Memory B cell (primary cell): Measurements from ENCODE around the gene FOLH1.
"Not testable (repeated sequence)": the region's sequence is repeated elsewhere in the genome, so short reads cannot be mapped to it uniquely, and the experiment has no call there.

ENCODE experiments used
- ATAC-seq: fragments of 150-1000 bp; cut with Tn5 transposase; 2 replicates; pipeline ENCODE4 v1.10.0; 2021; ENCODE audit warnings: low read depth, mild to moderate bottlenecking, moderate library complexity
- DNase-seq, 2 donors: peaks; one replicate each; pipeline ENCODE4 v3.0.0; 2022; ENCODE audit warnings: low spot score in 2 of 2
- H3K27ac Mint-ChIP-seq: one replicate; pipeline ENCODE4 v1.8.0; 2022; ENCODE audit warnings: mild to moderate bottlenecking, moderate library complexity, mixed read lengths
- H3K27me3 Mint-ChIP-seq: one replicate; pipeline ENCODE4 v1.8.0; 2022; ENCODE audit warnings: mixed read lengths
- H3K36me3 Mint-ChIP-seq: one replicate; pipeline ENCODE4 v1.8.0; 2022; ENCODE audit warnings: mild to moderate bottlenecking, mixed read lengths
- H3K4me1 Mint-ChIP-seq: one replicate; pipeline ENCODE4 v1.8.0; 2022; ENCODE audit warnings: mixed read lengths
- H3K4me3 Mint-ChIP-seq: one replicate; pipeline ENCODE4 v1.8.0; 2022; ENCODE audit warnings: mild to moderate bottlenecking, moderate library complexity, mixed read lengths
- H3K9me3 Mint-ChIP-seq: one replicate; pipeline ENCODE4 v1.8.0; 2022; ENCODE audit warnings: mixed read lengths

The FOLH1 gene

DNA sequence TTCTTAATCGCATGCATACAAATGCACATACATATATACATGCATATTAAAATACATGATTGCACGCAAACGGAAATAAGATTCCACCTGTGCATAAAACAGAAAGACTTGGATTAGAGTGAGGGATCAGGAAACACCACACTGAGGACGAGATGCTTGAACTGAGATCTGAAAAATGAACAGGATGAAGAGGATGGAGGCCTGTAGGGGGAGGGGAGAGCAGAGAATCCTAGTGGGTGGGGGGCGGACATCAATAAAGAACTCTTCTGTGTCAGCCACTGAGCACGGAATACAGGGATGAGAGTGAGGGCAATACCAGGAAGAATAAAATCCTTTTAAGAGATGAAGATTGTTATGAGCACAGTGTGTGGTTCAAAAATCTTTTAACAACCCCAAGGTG, 1.4 kb downstream of the FOLH1 start:
- DNase-seq, H3K4me3 Mint-ChIP-seq, H3K27me3 Mint-ChIP-seq, H3K36me3 Mint-ChIP-seq, H3K4me1 Mint-ChIP-seq, H3K27ac Mint-ChIP-seq, ATAC-seq, H3K9me3 Mint-ChIP-seq: not testable (repeated sequence)

DNA sequence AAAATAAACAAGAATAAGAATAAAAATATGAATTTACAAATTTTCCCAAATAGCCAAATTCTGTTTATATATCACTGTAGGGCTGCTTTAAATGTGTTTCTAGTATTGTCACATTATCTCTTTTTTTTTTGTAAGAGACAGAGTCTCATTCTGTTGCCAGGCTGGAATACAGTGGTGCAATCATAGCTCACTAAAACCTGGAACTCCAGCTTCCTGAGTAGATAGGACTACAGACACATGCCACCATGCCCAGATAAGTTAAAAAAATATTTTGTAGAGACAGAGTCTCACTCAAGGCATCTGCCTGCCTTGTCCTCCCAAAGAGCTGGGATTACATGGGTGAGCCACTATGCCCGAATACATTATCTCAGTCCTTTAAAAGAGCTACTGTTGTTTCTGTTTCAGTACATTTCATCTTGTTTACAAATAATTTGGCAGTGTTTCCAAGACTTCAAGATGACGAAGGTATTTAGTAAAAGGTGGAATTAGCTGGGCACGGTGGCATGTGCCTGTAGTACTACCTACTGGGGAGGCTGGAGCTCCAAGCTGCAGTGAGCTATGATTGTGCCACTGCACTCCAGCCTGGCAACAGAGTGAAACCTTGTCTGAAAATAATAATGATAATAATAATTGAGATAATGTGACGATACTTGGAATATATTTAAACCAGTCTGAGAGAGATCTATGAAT, 6.0 kb downstream of the FOLH1 start:
- Mint-ChIP-seq H3K36me3 (no peaks in the 10 kb centered on the region), H3K9me3 (no peaks in the 10 kb centered on the region), H3K4me1 (no peaks in the 10 kb centered on the region), H3K27ac (no peak overlapping the region), H3K4me3 (no peak overlapping the region), H3K27me3 (peaks cover 3% of the 10 kb centered on the region)
- DNase-seq: no peak
- ATAC-seq: no peak

DNA sequence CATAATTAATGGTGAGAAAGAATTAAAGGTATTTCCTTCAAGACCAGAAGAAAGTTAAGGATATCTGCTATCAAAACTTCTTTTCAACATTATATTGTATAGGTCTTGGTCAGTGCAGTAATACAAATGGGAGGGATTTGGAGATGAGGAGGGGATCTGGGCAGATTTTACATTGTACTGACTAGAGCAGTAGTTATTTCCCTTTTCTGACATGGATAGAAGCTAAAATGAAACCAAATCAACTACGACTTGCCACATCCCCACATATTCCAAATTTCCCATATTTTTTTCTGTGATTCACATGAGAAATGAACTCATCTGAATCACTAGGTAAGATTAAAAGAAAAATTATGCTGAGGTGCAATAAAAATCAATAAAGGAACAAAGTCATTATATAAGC, 11.6 kb downstream of the FOLH1 start:
- H3K4me3 Mint-ChIP-seq, H3K27me3 Mint-ChIP-seq, DNase-seq, H3K36me3 Mint-ChIP-seq, H3K9me3 Mint-ChIP-seq, H3K27ac Mint-ChIP-seq, ATAC-seq, H3K4me1 Mint-ChIP-seq: not testable (repeated sequence)

DNA sequence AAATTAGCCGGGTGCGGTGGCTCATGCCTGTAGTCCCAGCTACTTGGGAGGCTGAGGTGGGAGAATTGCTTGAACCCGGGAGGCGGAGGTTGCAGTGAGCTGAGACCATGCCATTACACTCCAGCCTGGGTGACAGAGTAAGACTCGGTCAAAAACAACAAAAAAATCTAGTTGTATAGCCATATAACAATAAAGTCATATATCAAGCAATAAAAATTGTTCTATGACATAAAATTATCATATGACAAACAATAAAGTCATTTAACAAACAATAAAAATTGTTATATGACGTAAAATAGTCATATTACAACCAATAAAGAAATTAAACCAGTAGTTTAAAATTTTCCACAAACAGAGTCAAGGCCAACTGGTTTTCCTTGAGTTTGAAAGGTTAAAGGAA, 12.4 kb downstream of the FOLH1 start:
- H3K9me3 Mint-ChIP-seq, H3K27me3 Mint-ChIP-seq: not testable (repeated sequence)

DNA sequence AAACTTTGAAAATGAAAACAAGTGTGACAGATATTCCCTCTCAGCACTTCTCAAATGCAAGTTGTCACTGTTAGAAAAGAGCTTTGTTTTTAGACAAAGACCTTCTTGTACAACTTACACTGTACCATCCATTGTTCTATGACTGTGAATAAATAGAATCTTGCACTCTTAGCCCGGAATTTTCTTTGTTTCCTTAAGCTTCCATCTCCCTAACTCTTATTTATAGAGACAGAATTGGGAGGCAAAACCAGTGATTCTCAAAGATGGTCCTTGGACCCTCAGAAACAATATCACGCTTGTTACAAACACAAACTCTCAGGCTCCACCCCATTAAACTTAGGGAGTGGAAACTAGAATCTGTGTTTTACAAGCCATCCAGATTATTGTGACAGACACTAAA, 18.1 kb downstream of the FOLH1 start:
- H3K27ac Mint-ChIP-seq, H3K27me3 Mint-ChIP-seq, ATAC-seq, DNase-seq, H3K4me3 Mint-ChIP-seq, H3K36me3 Mint-ChIP-seq, H3K9me3 Mint-ChIP-seq, H3K4me1 Mint-ChIP-seq: not testable (repeated sequence)

More for the DNA sequence above, 12.4 kb downstream of the FOLH1 start:
- H3K36me3 Mint-ChIP-seq, H3K4me3 Mint-ChIP-seq, DNase-seq, ATAC-seq, H3K27ac Mint-ChIP-seq, H3K4me1 Mint-ChIP-seq: not testable (repeated sequence)

DNA sequence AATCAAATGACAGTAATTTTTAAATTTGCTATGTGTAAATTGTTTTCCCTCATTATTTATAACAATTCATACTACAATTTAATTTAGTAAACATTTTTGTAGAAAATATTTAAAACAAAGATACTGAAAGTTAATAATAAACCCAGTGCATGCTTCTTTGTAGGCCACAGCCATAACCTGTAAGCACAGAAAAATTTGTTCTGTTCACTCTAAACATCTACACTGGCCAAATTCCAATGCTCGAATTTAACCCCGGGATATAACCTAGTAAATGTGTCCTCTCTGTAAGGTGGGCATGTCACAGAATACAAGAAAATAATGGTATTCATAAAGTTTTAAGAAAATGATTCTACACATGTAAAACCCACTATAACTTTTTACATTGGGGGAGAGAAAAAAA, 22.2 kb downstream of the FOLH1 start:
- DNase-seq, H3K36me3 Mint-ChIP-seq, H3K4me3 Mint-ChIP-seq, H3K27ac Mint-ChIP-seq, H3K27me3 Mint-ChIP-seq, H3K4me1 Mint-ChIP-seq, H3K9me3 Mint-ChIP-seq, ATAC-seq: not testable (repeated sequence)

DNA sequence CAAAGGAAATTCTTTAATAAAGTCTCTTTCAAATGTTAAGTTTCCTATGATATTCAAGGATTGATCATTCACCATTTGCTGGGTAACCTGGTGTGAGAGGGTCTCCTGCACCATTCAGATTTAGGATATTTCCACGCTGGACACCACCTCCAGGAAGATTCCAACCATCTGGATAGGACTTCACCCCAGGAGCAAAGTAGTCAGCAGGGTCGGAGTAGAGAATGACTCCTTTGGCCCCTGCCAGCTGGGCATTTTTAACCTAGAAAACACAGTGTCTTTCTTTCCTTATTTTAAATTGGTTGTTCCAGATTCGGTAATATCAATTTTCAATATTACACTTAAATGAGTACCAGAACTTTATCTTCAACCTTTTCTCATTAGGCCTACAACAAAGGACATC, 22.8 kb downstream of the FOLH1 start:
- not testable (repeated sequence) for H3K9me3 Mint-ChIP-seq, H3K27ac Mint-ChIP-seq, H3K4me1 Mint-ChIP-seq, ATAC-seq, DNase-seq, H3K4me3 Mint-ChIP-seq, H3K36me3 Mint-ChIP-seq, H3K27me3 Mint-ChIP-seq

DNA sequence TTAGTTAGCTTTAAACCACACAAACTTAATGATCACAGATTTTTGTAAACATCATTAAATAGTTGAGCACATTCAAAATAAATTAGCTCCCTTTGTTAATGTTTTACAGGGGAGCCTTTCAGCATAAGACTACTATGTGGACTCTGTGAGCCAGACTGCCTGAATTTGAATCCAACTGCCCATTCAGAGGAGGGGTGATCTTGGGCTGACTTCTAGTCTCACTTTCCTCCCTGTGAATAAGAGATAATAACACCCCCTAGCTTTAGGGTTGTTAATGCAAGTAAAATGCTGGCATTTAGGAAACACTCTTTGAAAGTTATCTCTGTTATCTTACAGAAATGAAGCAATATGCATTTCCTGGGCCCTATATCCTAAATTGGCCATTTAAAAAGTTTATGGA, 23.6 kb downstream of the FOLH1 start:
- not testable (repeated sequence) for ATAC-seq, H3K27me3 Mint-ChIP-seq, H3K9me3 Mint-ChIP-seq, H3K4me1 Mint-ChIP-seq, DNase-seq, H3K27ac Mint-ChIP-seq, H3K36me3 Mint-ChIP-seq, H3K4me3 Mint-ChIP-seq

DNA sequence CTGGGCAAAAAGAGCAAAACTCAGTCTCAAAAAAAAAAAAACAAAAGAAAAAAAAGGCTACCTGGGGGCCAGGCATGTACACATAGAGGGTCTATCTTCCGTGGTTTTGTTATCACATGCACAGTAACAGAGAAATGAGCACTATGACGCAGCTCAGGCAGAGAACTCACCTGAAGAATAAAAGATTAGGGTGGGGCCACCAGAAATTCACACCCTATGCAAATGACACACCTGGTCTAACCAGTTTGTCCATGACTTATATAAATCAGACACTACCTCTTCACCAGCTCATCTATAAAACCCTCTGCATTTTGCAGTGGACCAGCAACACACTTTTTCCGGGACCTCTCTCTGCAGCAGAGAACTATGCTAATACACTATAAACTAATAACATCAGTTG, 30.5 kb downstream of the FOLH1 start:
- not testable (repeated sequence) for H3K4me1 Mint-ChIP-seq, H3K4me3 Mint-ChIP-seq, H3K27me3 Mint-ChIP-seq, H3K27ac Mint-ChIP-seq, H3K9me3 Mint-ChIP-seq, ATAC-seq, H3K36me3 Mint-ChIP-seq, DNase-seq

DNA sequence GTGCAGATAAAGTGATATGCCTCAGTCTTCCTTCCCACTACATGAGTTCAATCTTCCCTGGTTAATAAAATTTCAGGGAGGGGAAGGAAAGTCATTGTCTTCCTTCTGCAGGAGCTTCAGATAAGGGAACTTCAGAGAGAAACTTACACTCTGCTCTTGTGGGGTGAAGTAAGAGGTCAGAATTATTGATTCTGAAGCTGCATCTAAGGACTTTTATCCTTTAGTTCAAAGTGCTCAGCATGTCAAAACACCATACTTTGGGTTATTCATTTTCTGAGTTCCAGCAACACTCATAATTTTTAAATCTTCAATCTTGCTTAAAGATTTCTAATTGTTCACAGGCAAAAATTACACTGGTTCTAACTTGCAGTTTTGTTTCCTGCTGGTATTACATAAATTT, 33.0 kb downstream of the FOLH1 start:
- H3K4me3 Mint-ChIP-seq, H3K27me3 Mint-ChIP-seq, H3K36me3 Mint-ChIP-seq, ATAC-seq, H3K9me3 Mint-ChIP-seq, H3K4me1 Mint-ChIP-seq, H3K27ac Mint-ChIP-seq, DNase-seq: not testable (repeated sequence)

DNA sequence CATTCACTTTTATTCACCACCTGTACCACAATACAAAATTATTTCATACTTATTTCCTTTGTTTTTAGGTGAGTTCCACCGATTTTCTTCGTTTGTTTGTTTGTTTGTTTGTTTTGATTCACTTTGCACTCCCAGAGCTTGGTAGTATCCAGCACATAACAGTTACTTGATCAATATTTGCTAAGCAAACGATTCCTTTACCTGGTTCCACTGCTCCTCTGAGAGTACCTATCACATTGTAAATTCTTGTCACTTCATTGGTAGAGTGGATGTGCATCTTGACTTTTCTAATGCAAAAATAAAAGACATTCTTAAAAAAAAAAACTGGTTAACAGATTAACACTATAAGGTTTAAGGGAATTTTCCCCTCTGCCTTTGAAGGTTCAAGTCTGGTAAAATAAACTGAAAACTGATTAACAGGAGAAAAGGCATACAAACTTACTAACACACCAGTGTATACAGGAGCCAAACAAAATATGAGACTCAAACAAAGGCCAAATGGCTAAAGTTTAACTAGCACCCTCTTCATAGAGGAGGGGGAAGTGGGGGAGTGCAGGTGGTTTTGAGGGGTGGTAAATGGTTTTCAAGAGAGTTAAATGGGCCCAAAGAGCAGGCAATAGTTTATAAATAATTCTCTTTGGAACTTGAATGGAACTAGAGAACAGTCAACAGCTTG, 33.6 kb downstream of the FOLH1 start:
- not testable (repeated sequence) for H3K27ac Mint-ChIP-seq, H3K4me1 Mint-ChIP-seq, ATAC-seq, DNase-seq, H3K4me3 Mint-ChIP-seq, H3K36me3 Mint-ChIP-seq, H3K9me3 Mint-ChIP-seq, H3K27me3 Mint-ChIP-seq

DNA sequence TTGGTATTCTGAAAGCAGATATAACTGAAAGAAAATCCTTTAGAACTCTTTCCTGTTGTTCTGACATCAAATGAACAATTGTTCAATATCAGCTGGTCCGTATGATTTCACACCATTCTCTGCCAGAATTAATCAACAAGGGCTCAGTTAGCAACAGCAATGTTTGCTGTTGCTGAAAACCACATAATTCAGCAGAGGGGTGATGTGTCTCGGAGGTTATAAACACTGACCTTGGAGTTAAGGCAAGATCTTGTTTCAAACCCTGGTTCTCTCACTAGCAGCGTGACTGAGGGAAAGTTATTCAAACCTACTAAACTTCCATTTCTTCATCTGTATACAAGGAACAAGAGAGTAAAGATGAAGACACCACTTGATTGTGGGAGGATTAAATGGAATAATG, 36.8 kb downstream of the FOLH1 start:
- not testable (repeated sequence) for H3K36me3 Mint-ChIP-seq

DNA sequence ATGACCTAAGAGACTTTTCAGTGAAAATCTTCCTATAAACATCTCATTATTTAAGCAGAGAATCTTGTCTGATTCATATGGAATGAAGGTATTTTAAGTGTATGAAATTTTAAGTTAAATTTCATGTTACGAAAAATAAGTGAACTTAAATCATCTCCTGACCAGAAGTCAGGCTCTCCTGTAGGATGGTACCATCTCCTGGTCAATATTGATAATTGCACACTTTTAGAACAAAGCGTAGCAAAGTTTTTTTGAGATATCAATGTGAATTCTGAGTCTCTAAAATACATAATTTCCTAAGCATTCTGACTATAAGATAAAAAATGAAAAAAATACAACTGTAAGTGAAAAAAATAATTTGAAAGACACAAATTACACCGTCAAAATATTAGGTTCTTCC, 38.8 kb downstream of the FOLH1 start:
- ATAC-seq, H3K27me3 Mint-ChIP-seq, H3K27ac Mint-ChIP-seq, H3K4me3 Mint-ChIP-seq, H3K4me1 Mint-ChIP-seq, DNase-seq, H3K9me3 Mint-ChIP-seq, H3K36me3 Mint-ChIP-seq: not testable (repeated sequence)

More for the DNA sequence above, 36.8 kb downstream of the FOLH1 start:
- DNase-seq, H3K4me3 Mint-ChIP-seq, H3K4me1 Mint-ChIP-seq, H3K9me3 Mint-ChIP-seq, ATAC-seq, H3K27me3 Mint-ChIP-seq, H3K27ac Mint-ChIP-seq: not testable (repeated sequence)

DNA sequence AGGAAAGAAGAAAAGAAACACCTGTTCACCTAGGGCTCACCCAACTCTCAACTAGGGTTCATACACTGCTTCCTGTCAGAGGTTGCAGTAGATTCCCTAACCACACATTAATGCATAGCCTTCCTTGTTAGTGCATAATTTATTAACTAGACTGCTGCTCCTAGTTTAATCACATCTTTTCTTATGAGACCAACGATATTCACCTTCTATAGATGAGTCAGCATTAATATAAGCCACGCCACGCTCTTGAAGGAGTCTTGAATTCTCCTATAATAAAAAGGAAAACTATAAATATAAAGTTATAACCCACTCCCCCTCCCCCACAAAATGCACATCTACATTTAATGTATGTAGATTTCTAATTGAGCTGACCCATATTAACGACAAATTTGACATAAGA, 39.4 kb downstream of the FOLH1 start:
- DNase-seq, H3K9me3 Mint-ChIP-seq, H3K27me3 Mint-ChIP-seq, H3K4me3 Mint-ChIP-seq, H3K4me1 Mint-ChIP-seq, H3K27ac Mint-ChIP-seq, ATAC-seq, H3K36me3 Mint-ChIP-seq: not testable (repeated sequence)

DNA sequence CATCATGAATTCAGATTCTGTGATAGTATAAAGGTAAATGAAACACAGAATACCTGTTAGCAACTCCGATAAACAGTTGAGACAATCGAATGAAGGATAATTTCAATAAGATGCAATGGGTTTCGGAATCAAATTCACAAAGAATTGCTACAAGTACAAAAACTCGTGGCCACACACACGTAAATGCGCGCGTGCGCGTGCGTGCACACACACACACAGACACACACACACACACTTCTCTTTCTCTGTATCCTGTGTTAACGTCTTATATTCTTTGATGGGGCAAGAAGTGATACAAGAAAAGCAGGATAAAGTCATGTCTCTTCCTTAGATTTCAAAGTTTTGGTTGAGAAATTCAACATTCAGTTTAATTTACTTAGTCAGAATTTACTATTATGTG, 57.2 kb downstream of the FOLH1 start:
- Mint-ChIP-seq H3K9me3 (no peaks in the 10 kb centered on the region), H3K27ac (no peak overlapping the region), H3K4me1 (no peaks in the 10 kb centered on the region), H3K4me3 (no peak overlapping the region), H3K27me3 (no peaks in the 10 kb centered on the region), H3K36me3 (no peaks in the 10 kb centered on the region)
- ATAC-seq (no peak), DNase-seq (no peak)
